Measurements from ENCODE around the gene ATIC.

The ATIC gene

GRCh38 chr2:215376103-215376780 is 64.4 kb downstream of the ATIC start:
- DNase-seq (ENCODE audit: low spot score), result no peak

- DNase-seq (ENCODE audit: low spot score), result no peak
Observed at GRCh38 chr2:215377283-215377682, 65.4 kb downstream of the ATIC start.

DNA sequence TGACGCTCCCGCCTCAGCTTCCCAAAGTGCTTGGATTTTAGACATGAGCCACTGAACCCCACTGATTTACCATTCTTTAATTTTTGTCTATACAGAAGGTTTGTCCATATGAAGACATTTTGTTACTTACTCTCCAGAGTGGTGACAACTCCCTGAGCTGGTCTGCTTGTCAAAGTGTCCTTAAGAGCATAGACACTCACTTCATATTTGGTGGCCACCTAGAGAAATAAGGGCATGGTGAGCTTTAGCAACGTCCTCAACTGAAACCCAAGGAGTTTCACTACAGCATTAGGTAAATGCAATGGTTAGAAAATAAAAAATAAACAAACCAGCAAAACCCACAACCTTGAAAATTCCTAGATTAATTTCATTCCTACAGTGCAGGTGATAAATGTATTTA is 66.2 kb downstream of the ATIC start:
- no peak for DNase-seq (ENCODE audit: low spot score)

- no peak for DNase-seq (ENCODE audit: low spot score)
Observed at GRCh38 chr2:215379039-215379438, 67.2 kb downstream of the ATIC start.

GRCh38 chr2:215379948-215380347 is 68.1 kb downstream of the ATIC start:
- DNase-seq (ENCODE audit: low spot score), result no peak

- no peak for DNase-seq (ENCODE audit: low spot score)
Observed at GRCh38 chr2:215380699-215381098, 68.8 kb downstream of the ATIC start.

DNA sequence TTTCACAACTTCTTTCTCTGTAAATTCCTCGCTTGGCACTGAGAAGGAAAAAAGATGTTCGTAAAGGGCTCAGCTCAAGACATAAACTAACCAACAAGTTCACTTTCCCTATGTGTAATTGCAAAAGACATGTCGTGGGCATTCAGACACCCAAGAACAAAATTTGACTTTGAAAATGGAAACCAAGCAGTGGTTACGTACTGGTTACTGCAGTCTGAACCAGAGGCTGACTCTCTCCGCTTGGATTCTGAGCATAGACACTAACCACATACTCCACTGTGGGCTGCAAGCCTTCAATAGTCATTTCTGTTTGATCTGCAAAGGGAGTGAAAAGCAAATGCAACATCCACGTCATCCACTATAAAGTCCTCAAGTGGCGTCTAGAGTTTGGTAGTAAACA is 70.2 kb downstream of the ATIC start:
- DNase-seq (ENCODE audit: low spot score), result no peak

DNA sequence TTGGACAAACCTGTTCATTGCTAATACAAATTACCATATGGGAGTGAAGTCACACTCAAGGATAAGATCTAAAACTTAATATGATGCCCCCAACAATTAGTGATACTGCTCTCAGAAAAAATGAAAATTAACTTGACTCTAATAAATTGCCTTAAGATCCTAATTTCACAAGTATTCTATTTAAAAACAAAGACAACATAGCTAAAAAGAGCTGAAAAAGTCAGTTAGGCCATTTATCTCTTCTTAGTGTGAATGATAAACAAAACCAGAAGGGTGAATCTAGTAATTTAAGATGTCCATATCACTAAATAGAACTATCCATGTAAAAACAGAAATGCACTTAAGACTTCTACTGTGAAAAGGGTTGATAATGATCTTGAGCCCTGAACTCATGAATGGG is 70.6 kb downstream of the ATIC start:
- no peak for DNase-seq (ENCODE audit: low spot score)

GRCh38 chr2:215383652-215384279 is 71.9 kb downstream of the ATIC start:
- DNase-seq (ENCODE audit: low spot score), result no peak

GRCh38 chr2:215384710-215385109 is 72.9 kb downstream of the ATIC start:
- DNase-seq (ENCODE audit: low spot score), result no peak

DNA sequence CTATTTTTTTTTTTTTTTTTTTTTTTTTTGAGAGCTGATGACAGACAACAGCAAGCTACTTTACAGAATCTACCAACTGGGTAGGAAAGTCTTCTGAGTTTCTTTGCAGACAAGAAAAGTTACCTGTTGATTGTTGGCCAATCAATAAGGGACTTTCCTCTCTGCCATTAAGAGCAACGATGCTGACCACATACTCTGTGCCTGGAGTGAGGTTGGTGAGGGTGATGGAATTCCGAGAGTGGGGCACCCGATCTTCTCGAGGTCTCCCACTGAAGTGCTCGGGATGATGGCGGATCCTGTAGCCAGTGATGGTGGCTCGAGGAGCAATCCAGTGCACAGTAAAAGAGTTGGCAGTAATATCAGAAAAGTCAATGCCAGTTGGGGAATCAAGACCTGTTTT is 74.7 kb downstream of the ATIC start:
- no peak for DNase-seq (ENCODE audit: low spot score)

DNA sequence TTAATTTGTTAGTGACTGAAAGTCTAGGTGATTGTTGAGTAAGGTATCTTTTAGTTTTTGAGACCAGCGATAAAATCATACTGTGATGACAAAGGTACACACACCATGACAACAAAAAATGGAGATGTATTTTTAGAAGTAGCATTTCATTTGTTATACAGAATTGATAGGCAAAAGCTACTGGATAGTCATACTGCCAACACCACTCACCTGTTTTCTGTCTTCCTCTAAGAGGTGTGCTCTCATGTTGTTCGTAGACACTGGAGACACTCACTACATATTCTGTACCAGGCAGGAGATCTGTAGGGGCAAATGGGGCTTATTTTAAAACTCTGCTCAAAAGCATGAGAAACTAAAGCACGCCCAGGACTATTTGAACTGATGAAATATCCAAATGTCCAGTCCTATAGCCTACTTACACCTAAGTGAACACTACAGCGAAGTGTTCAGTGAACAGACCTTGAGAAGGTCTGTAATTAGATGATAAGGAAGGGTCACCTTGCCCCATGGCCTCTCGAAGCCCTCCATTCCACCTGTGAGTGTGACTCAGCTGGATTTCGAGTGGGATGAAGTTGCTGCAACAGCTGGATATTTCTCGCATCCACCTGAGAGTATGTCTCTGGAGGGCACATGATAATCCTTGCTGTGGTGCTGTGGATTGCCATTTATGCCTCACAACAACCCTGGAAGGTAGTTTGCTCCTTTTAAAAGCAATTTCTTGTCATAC is 76.3 kb downstream of the ATIC start:
- no peak for DNase-seq (ENCODE audit: low spot score)

GRCh38 chr2:215390550-215390913 is 78.7 kb downstream of the ATIC start:
- no peak for DNase-seq (ENCODE audit: low spot score)

DNA sequence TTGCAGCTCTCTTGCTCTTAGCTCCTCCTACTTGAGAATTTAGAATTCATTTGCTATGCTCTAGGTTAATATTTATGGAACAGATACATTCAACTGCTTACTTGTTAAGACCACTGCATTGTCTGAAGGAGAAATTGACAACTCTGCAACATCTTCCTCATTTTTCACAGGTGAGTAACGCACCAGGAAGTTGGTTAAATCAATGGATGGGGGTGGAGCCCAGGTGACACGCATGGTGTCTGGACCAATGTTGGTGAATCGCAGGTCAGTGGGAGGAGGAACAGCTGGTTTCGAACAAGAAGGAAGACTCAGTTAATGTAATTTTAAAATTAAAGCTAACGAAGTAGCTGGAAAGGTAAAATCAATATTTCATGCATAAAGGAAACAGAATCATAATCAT is 79.7 kb downstream of the ATIC start:
- no peak for DNase-seq (ENCODE audit: low spot score)

DNA sequence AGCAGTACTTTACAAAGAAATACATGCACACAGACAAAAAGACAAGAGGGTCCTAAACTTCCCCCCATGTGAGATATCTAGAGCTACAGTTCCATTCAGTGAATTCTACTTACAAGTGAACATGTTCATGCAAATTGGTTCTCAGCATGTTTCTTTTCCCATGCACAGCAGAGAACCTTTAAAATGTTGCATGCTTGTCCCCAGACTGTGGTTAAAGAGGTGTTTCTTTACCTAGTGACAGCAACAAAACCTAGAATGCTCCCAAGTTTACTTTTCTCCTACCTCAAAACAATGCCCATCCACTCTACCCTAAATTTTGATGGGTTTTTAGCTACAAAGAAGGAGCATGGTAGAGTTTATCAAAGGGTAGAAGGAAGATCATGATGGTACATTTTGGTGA is 80.3 kb downstream of the ATIC start:
- no peak for DNase-seq (ENCODE audit: low spot score)

- DNase-seq (ENCODE audit: low spot score), result no peak
Observed at GRCh38 chr2:215392687-215393270, 80.9 kb downstream of the ATIC start.

GRCh38 chr2:215394102-215394805 is 82.4 kb downstream of the ATIC start:
- no peak for DNase-seq (ENCODE audit: low spot score)

- DNase-seq (ENCODE audit: low spot score), result no peak
Observed at GRCh38 chr2:215395687-215396460, 84.0 kb downstream of the ATIC start.

DNA sequence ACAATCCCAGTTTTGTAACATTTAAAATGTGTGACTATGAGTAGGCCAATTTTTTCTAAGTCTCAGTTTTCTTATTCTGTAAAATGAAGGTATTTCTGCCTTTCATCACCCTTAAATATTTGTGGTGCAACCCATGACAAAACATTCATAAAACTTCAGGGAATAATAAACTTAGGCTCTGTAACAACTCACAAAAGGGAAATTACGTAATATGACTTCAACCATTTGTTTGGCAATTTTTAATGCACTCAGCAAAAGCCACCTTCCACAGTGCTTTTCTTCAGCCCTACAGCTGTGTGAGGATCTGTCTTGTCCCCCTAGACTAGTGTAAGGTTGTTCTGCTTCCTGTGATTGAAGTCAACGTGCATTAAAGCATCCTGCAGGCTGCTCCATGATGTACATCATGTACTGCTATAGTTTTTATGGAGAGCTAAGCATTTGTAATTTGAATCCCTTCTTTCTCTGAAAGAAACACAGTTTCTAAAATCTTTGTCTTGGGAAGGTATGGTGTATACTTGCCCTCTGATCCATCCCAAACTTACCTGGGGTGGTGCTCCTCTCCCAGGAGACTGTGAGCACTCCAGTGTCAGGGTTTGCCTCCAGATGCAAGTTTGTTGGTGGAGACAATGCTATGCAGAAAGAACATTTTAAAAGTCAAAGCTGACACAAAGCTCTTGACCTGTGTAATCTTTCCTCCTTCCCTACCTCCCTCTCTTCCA is 84.9 kb downstream of the ATIC start:
- no peak for DNase-seq (ENCODE audit: low spot score)

GRCh38 chr2:215397632-215398341 is 85.9 kb downstream of the ATIC start:
- DNase-seq (ENCODE audit: low spot score), result no peak
